Nephron progenitor cell (in vitro differentiated cells): ENCODE measurements around the gene MAGOHB.

ENCODE experiments used
- DNase-seq: peaks from one replicate; pipeline ENCODE4 v3.0.0; 2021
- H3K27ac Mint-ChIP-seq: 2 replicates; pipeline ENCODE4 v1.8.0; 2021; ENCODE audit warnings: mild to moderate bottlenecking, moderate library complexity, mixed read lengths
- H3K27me3 Mint-ChIP-seq: 2 replicates; pipeline ENCODE4 v1.8.0; 2021; ENCODE audit warnings: mild to moderate bottlenecking, low read depth, mixed read lengths; ENCODE audit not compliant: poor library complexity
- H3K36me3 Mint-ChIP-seq: 2 replicates; pipeline ENCODE4 v1.8.0; 2021; ENCODE audit warnings: low read depth, mixed read lengths
- H3K4me1 Mint-ChIP-seq: 2 replicates; pipeline ENCODE4 v1.8.0; 2021; ENCODE audit warnings: mixed read lengths
- H3K4me3 Mint-ChIP-seq: 2 replicates; pipeline ENCODE4 v1.8.0; 2021; ENCODE audit warnings: mild to moderate bottlenecking, moderate library complexity, mixed read lengths
- H3K9me3 Mint-ChIP-seq: 2 replicates; pipeline ENCODE4 v1.8.0; 2021; ENCODE audit warnings: mild to moderate bottlenecking, moderate library complexity, mixed read lengths
- TF ChIP-seq, protein P1 (sequence below): fragments of 200-600 bp; sonication (generic); IDR thresholded peaks from 2 replicates; pipeline ENCODE4 v1.5.0; 2021; ENCODE audit warnings: antibody characterized with exemption

The MAGOHB gene

DNA sequence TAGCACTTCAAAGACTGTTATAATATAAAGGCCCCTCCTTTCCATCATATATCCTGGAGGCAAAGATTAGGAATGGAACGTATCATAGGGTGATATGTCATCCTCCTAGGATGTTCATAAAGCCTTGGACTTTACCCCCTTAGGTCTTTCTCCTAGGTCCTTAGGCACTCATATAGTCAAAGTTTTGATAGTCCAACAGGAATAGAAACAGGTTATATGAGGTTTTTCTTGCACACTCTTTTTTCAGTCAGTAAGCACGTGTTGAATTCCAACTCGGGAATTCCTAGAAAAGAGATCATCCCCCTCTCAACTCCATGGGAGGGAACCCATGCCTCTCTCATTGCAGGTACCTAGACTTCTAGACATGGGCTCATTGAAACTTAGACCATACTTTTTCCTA is 20.1 kb upstream of the MAGOHB start:
- no peak for DNase-seq
- no peak overlapping the region for H3K4me3 Mint-ChIP-seq
- no peaks in the 10 kb centered on the region for H3K9me3 Mint-ChIP-seq
- H3K27me3 Mint-ChIP-seq: no peaks in the 10 kb centered on the region
- no peaks in the 10 kb centered on the region for H3K36me3 Mint-ChIP-seq
- H3K4me1 Mint-ChIP-seq: no peaks in the 10 kb centered on the region
- TF ChIP-seq, protein P1, sequence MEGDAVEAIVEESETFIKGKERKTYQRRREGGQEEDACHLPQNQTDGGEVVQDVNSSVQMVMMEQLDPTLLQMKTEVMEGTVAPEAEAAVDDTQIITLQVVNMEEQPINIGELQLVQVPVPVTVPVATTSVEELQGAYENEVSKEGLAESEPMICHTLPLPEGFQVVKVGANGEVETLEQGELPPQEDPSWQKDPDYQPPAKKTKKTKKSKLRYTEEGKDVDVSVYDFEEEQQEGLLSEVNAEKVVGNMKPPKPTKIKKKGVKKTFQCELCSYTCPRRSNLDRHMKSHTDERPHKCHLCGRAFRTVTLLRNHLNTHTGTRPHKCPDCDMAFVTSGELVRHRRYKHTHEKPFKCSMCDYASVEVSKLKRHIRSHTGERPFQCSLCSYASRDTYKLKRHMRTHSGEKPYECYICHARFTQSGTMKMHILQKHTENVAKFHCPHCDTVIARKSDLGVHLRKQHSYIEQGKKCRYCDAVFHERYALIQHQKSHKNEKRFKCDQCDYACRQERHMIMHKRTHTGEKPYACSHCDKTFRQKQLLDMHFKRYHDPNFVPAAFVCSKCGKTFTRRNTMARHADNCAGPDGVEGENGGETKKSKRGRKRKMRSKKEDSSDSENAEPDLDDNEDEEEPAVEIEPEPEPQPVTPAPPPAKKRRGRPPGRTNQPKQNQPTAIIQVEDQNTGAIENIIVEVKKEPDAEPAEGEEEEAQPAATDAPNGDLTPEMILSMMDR: no peak
- no peak overlapping the region for H3K27ac Mint-ChIP-seq

GRCh38 chr12:10632226-10632625 is 18.8 kb upstream of the MAGOHB start:
- no peaks in the 10 kb centered on the region for H3K27me3 Mint-ChIP-seq
- H3K27ac Mint-ChIP-seq: no peak overlapping the region
- no peaks in the 10 kb centered on the region for H3K4me1 Mint-ChIP-seq
- H3K4me3 Mint-ChIP-seq: no peak overlapping the region
- TF ChIP-seq, protein P1: no peak
- H3K9me3 Mint-ChIP-seq: no peaks in the 10 kb centered on the region
- H3K36me3 Mint-ChIP-seq: no peaks in the 10 kb centered on the region
- no peak for DNase-seq

DNA sequence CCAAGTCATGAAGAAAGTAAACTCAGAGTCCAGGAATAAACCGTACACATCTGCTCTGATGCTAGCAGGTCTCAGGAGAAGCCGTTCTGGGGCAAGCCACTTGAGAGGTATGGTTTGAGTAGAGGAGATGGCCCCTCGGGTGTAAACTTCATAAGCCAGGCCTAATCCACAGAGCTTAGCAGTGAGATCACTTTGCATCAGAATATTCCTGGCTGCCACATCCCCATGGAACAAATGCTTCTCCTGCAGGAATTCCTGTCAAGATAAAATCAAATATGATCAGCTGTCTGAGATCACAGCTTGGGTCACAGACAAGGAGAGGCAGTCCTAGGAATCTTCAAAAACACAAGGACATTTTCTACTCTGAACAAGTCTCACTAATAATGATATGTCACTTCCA is 11.2 kb upstream of the MAGOHB start:
- no peaks in the 10 kb centered on the region for H3K36me3 Mint-ChIP-seq
- peaks cover 25% of the 10 kb centered on the region for H3K27me3 Mint-ChIP-seq
- no peak for DNase-seq
- TF ChIP-seq, protein P1: no peak
- no peak overlapping the region for H3K4me3 Mint-ChIP-seq
- H3K9me3 Mint-ChIP-seq: no peaks in the 10 kb centered on the region
- H3K27ac Mint-ChIP-seq: no peak overlapping the region
- no peaks in the 10 kb centered on the region for H3K4me1 Mint-ChIP-seq

DNA sequence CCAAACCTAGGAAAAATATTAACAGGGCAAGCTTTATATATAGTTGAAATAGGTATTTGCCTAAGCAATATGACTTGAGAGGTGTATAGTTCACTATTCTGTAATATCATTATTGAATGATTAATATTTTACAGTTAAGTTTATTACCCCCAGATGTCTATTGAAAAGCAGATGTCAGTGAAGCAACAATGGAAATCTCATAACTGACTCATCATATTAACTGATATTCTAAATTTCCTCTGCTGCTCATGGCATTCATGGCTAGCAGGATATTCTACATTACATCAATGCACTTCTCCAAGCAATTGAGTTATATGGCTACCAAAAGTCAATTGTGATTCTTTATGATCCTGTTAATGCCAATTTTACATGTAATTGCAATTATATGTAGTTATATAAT is 9.7 kb upstream of the MAGOHB start:
- Mint-ChIP-seq H3K27me3 (peaks cover 37% of the 10 kb centered on the region), H3K36me3 (no peaks in the 10 kb centered on the region), H3K4me1 (no peaks in the 10 kb centered on the region), H3K27ac (no peak overlapping the region), H3K9me3 (no peaks in the 10 kb centered on the region), H3K4me3 (no peak overlapping the region)
- TF ChIP-seq, protein P1: no peak
- no peak for DNase-seq

GRCh38 chr12:10621278-10621677 is 7.9 kb upstream of the MAGOHB start:
- no peaks in the 10 kb centered on the region for H3K4me1 Mint-ChIP-seq

More at GRCh38 chr12:10621278-10621677, 7.9 kb upstream of the MAGOHB start:
- TF ChIP-seq, protein P1: no peak
- Mint-ChIP-seq H3K27me3 (peaks cover 43% of the 10 kb centered on the region), H3K4me3 (no peak overlapping the region), H3K9me3 (no peaks in the 10 kb centered on the region), H3K36me3 (no peaks in the 10 kb centered on the region), H3K27ac (no peak overlapping the region)
- DNase-seq: no peak
